Transverse colon (tissue), 4 donors: ENCODE measurements around the gene SPRYD4. TPM values are rescaled to one million over a fixed set of nuclear protein-coding genes. Genes with fewer than 3 reads are reported as not detected.

ENCODE experiments used
- DNase-seq: peaks from one replicate; pipeline ENCODE4 v3.0.0-alpha.2; 2019
- H3K27ac ChIP-seq, 4 donors: fragments of 200-600 bp; sonication (generic); 2 replicates each; pipeline ENCODE4 v1.5.1; 2016 to 2018; ENCODE audit warnings: inconsistent platforms in 4 of 4
- H3K27me3 ChIP-seq: fragments of 200-600 bp; sonication (generic); 2 replicates; pipeline ENCODE4 v1.5.1; 2017; ENCODE audit warnings: inconsistent platforms
- H3K36me3 ChIP-seq, 4 donors: fragments of 200-600 bp; sonication (generic); 2 replicates each; pipeline ENCODE4 v1.5.1; 2017 to 2019; ENCODE audit warnings: inconsistent platforms in 4 of 4
- H3K4me1 ChIP-seq, 4 donors: fragments of 200-600 bp; sonication (generic); 2 replicates each; pipeline ENCODE4 v1.5.1; 2017 to 2020; ENCODE audit warnings: inconsistent platforms in 4 of 4
- H3K4me3 ChIP-seq, 4 donors: fragments of 200-600 bp; sonication (generic); 1 replicate in 1 of 4; 2 replicates in 3 of 4; pipeline versions ENCODE4 v1.5.1 to v1.6.1; 2017 to 2019; ENCODE audit warnings: inconsistent platforms in 4 of 4
- H3K9me3 ChIP-seq, 2 donors: fragments of 200-600 bp; sonication (generic); 2 replicates each; pipeline ENCODE4 v1.5.1; 2017 to 2019; ENCODE audit warnings: inconsistent platforms in 2 of 2
- CTCF ChIP-seq, 5 experiments: fragments of 200-600 bp in 3 of 5; fragments of 450-650 bp in 2 of 5; sonication (generic) in 3 of 5; IDR thresholded peaks; 1 replicate in 2 of 5; 2 replicates in 3 of 5; pipeline ENCODE4 v1.5.1; 2016 to 2017; ENCODE audit warnings: antibody characterized with exemption in 5 of 5, inconsistent platforms in 3 of 5, mild to moderate bottlenecking in 2 of 5, moderate library complexity in 1 of 5
- EP300 ChIP-seq: sonication (generic); formaldehyde crosslinking; IDR thresholded peaks from one replicate; pipeline ENCODE4 v1.6.1; 2017; ENCODE audit warnings: antibody characterized with exemption, low read depth
- POLR2A ChIP-seq: fragments of 450-650 bp; IDR thresholded peaks from one replicate; pipeline ENCODE4 v1.6.1; 2016; ENCODE audit warnings: antibody characterized with exemption, mild to moderate bottlenecking, moderate library complexity
- POLR2AphosphoS5 ChIP-seq, 3 donors: sonication (generic); formaldehyde crosslinking; IDR thresholded peaks; one replicate each; pipeline ENCODE4 v1.6.1; 2016; ENCODE audit warnings: antibody characterized with exemption in 3 of 3
- WGBS, 2 donors: methylation state at CpG; one replicate each; pipeline ENCODE4 v1.1.5; 2018; ENCODE audit warnings: low coverage in 1 of 2; 5-methylcytosine and 5-hydroxymethylcytosine counted together
- in situ Hi-C, 4 donors: fragments of 200-750 bp; cut with MboI; loops; one replicate each; pipeline versions ENCODE4 v1.15.0 to v1.15.1; 2017; ENCODE audit warnings: low sequenced_read_pairs in 3 of 4, low pct_ligation_motif_present in 1 of 4, low pct_unique_long_range_greater_than_20kb in 1 of 4
- intact Hi-C: fragments of 100-400 bp; cut with DNase I; formaldehyde crosslinking; loops from one replicate; pipeline ENCODE4 v1.15.1; 2023; ENCODE audit warnings: low total_unique reads
- total RNA-seq, 4 donors: library from RNA; depleted of rRNA; stranded (reverse); fragments of >200 nt; gene quantifications; one replicate each; pipeline ENCODE4 v1.1.0, GENCODE V29; 2016

Gene SPRYD4
- total RNA-seq, 4 donors from 2014 or later = 3.0 to 11.5 (median 3.9) TPM

GRCh38 chr12:56521209-56521589 is 52.8 kb downstream of the SPRYD4 start:
- intact Hi-C loops = loop anchor here (2.0 kb wide), 1 partner anchor 114 kb away; no protein-coding TSS in a partner anchor
- peaks cover 0 to 50% (median 14%) of the 10 kb centered on the region in 4 donors for H3K4me1 ChIP-seq
- TF ChIP-seq POLR2AphosphoS5 (IDR thresholded peaks at IDR 0.05) = no peak
- TF ChIP-seq CTCF (IDR thresholded peaks at IDR 0.05) = no peak
- no peak for TF ChIP-seq POLR2A
- no peak for TF ChIP-seq EP300
- H3K4me3 ChIP-seq = peak overlapping the region in 3 of 4 donors; percentile 42 to 63 (median 51)
- H3K9me3 ChIP-seq = no peaks in the 10 kb centered on the region
- in situ Hi-C loops = no loop called here
- no peaks in the 10 kb centered on the region for H3K27me3 ChIP-seq
- peak; percentile 17 for DNase-seq
- H3K27ac ChIP-seq = peak overlapping the region; percentile 87 to 91 (median 88)
- WGBS, 2 donors = 14 to 43% methylated on average over 4 to 8 of the region's 8 CpGs
- no peaks in the 10 kb centered on the region for H3K36me3 ChIP-seq

- 0 to 4% methylated on average over 9 to 15 of the region's 15 CpGs for WGBS, 2 donors
- no peaks in the 10 kb centered on the region for H3K27me3 ChIP-seq
- no peak for TF ChIP-seq EP300
- no peak for TF ChIP-seq POLR2A
- TF ChIP-seq POLR2AphosphoS5 (IDR thresholded peaks at IDR 0.05) = peak in 2 of 3 donors; percentile 45
- no peak for TF ChIP-seq CTCF (IDR thresholded peaks at IDR 0.05)
- peaks cover 0 to 56% (median 17%) of the 10 kb centered on the region in 4 donors for H3K4me1 ChIP-seq
- H3K36me3 ChIP-seq = no peaks in the 10 kb centered on the region
- H3K4me3 ChIP-seq = peak within 1 kb of the TSS; percentile 29 to 63 (median 46)
- intact Hi-C loops (loop anchor here (2.0 kb wide), 1 partner anchor 113 kb away; no protein-coding TSS in a partner anchor), in situ Hi-C loops (no loop called here)
- DNase-seq = peak; percentile 80
- H3K9me3 ChIP-seq = no peaks in the 10 kb centered on the region
- H3K27ac ChIP-seq = peak within 1 kb of the TSS; percentile 87 to 91 (median 88)
These were observed 53.4 kb downstream of the SPRYD4 start, which contains the start of gene RBMS2 for GRCh38 chr12:56521590-56522371. Gene RBMS2, plus strand, starts transcription at chr12:56521820. Its CDS starts 204 bp downstream, at chr12:56522024.

- H3K27ac ChIP-seq = peak overlapping the region; percentile 87 to 91 (median 88)
- peak overlapping the region; percentile 29 to 63 (median 46) for H3K4me3 ChIP-seq
- TF ChIP-seq CTCF (IDR thresholded peaks at IDR 0.05) (no peak), EP300 (no peak), POLR2AphosphoS5 (IDR thresholded peaks at IDR 0.05) (no peak), POLR2A (no peak)
- no peaks in the 10 kb centered on the region for H3K9me3 ChIP-seq
- H3K36me3 ChIP-seq = no peaks in the 10 kb centered on the region
- in situ Hi-C loops = no loop called here
- intact Hi-C loops = loop anchor here (1.0 kb wide), 1 partner anchor 25 kb away; no protein-coding TSS in a partner anchor
- no peaks in the 10 kb centered on the region for H3K27me3 ChIP-seq
- WGBS, 2 donors = 46 to 58% methylated on average over 2 to 4 of the region's 4 CpGs
- H3K4me1 ChIP-seq = peaks cover 0 to 64% (median 21%) of the 10 kb centered on the region in 4 donors
- no peak for DNase-seq
These were observed 54.2 kb downstream of the SPRYD4 start for GRCh38 chr12:56522411-56523193.

GRCh38 chr12:56528846-56529245 is 60.5 kb downstream of the SPRYD4 start:
- intact Hi-C loops = no loop called here
- H3K4me1 ChIP-seq = peaks cover 0 to 52% (median 16%) of the 10 kb centered on the region in 4 donors
- H3K36me3 ChIP-seq = no peaks in the 10 kb centered on the region
- H3K27me3 ChIP-seq = no peaks in the 10 kb centered on the region
- TF ChIP-seq POLR2AphosphoS5 (IDR thresholded peaks at IDR 0.05) (no peak), EP300 (no peak), CTCF (IDR thresholded peaks at IDR 0.05) (no peak), POLR2A (no peak)
- no peak overlapping the region for H3K4me3 ChIP-seq
- no peak for DNase-seq
- H3K27ac ChIP-seq = no peak overlapping the region
- in situ Hi-C loops = no loop called here
- WGBS, 2 donors = 80% methylated on average over 1 of the region's 1 CpG; no CpG with 5 or more reads in 1 of the 2 donors
- no peaks in the 10 kb centered on the region for H3K9me3 ChIP-seq
